Right lobe of liver (tissue), 6 donors: ENCODE data around the gene SLC22A4. TPM values are rescaled to one million over a fixed set of nuclear protein-coding genes. Genes with fewer than 3 reads are reported as not detected.

Source experiments
- ATAC-seq, 4 donors: fragments of 200-7000 bp; cut with Tn5 transposase; one replicate each; pipeline ENCODE4 v1.9.1; 2020; ENCODE audit warnings: mild to moderate bottlenecking in 4 of 4, moderate library complexity in 4 of 4
- DNase-seq, 3 donors: peaks; one replicate each; pipeline ENCODE4 v3.0.0-alpha.2; 2020
- H3K27ac ChIP-seq, 3 donors: fragments of 200-600 bp; one replicate each; pipeline ENCODE4 v1.8.0; 2022
- H3K27me3 ChIP-seq, 2 donors: fragments of 200-600 bp; one replicate each; pipeline ENCODE4 v1.8.0; 2022
- H3K36me3 ChIP-seq, 4 donors: fragments of 200-600 bp; sonication (generic) in 1 of 4; one replicate each; pipeline versions ENCODE4 v1.5.1 to v1.8.0; 2017 to 2022; ENCODE audit warnings: control low read depth in 1 of 4
- H3K4me1 ChIP-seq, 4 donors: fragments of 200-600 bp; sonication (generic) in 1 of 4; one replicate each; pipeline versions ENCODE4 v1.5.1 to v1.8.0; 2017 to 2022; ENCODE audit warnings: control low read depth in 1 of 4
- H3K4me3 ChIP-seq, 3 donors: fragments of 200-600 bp; one replicate each; pipeline ENCODE4 v1.8.0; 2022
- H3K9me3 ChIP-seq, 4 donors: fragments of 200-600 bp; sonication (generic) in 1 of 4; one replicate each; pipeline versions ENCODE4 v1.5.1 to v1.8.0; 2017 to 2022; ENCODE audit warnings: control low read depth in 1 of 4
- CTCF ChIP-seq, 4 donors: fragments of 200-600 bp in 3 of 4; fragments of 450-650 bp in 1 of 4; IDR thresholded peaks; one replicate each; pipeline versions ENCODE4 v1.5.1 to v1.8.0; 2016 to 2022; ENCODE audit warnings: antibody characterized with exemption in 4 of 4, mild to moderate bottlenecking in 2 of 4
- POLR2A ChIP-seq: fragments of 450-650 bp; IDR thresholded peaks from one replicate; pipeline ENCODE4 v1.6.1; 2017; ENCODE audit warnings: antibody characterized with exemption, mild to moderate bottlenecking
- WGBS: methylation state at CpG from one replicate; pipeline ENCODE4 v1.1.6; 2018; ENCODE audit warnings: low coverage, low lambda C conversion rate; ENCODE audit not compliant: insufficient coverage; ENCODE audit errors: missing lambda C conversion rate; 5-methylcytosine and 5-hydroxymethylcytosine counted together
- intact Hi-C, 2 donors: fragments of 100-400 bp; cut with DNase I; formaldehyde crosslinking; loops; one replicate each; pipeline versions ENCODE4 v1.11.2 to v1.14.1; 2022
- total RNA-seq, 6 experiments: library from RNA; depleted of rRNA in 2 of 6; stranded (reverse); fragments of >200 nt in 2 of 6; fragmentation: NEBNext Ultra II Directional in 3 of 6; extraction: Animal tissue kit (Norgen Biotek cat#: 25700) in 3 of 6; gene quantifications; one replicate each; pipeline versions ENCODE4 v1.1.0 to v1.2.4, GENCODE V29; 2016 to 2023
- donor health status: DM: no; HTN: yes; CAD: no.
- donor health status: DM: no; HTN: no; CAD: no.
- donor health status: DM: no; HTN: no; CAD: no.
- donor health status: DM: no; HTN: yes; CAD: no.
- donor health status: DM: no; HTN: yes; CAD: no.

The SLC22A4 gene
- total RNA-seq, 6 experiments from 2014 or later: 0.31 to 0.59 (median 0.36) TPM

GRCh38 chr5:132256086-132256782, 38.0 kb upstream of the SLC22A4 start:
- Histone ChIP-seq H3K27me3 (no peaks in the 10 kb centered on the region), H3K4me3 (no peak overlapping the region), H3K4me1 (peaks cover 0 to 2% (median 0%) of the 10 kb centered on the region in 4 donors), H3K9me3 (no peaks in the 10 kb centered on the region), H3K27ac (no peak overlapping the region), H3K36me3 (no peaks in the 10 kb centered on the region)
- 93% methylated on average over 4 of the region's 4 CpGs for WGBS
- ATAC-seq: no peak
- TF ChIP-seq POLR2A (no peak), CTCF (IDR thresholded peaks at IDR 0.05) (no peak)
- peak in 1 of 3 donors; percentile 17 for DNase-seq
- intact Hi-C loops: no loop called here

- Histone ChIP-seq H3K36me3 (no peaks in the 10 kb centered on the region), H3K27ac (no peak overlapping the region), H3K4me1 (peaks cover 0 to 2% (median 0%) of the 10 kb centered on the region in 4 donors), H3K27me3 (no peaks in the 10 kb centered on the region), H3K9me3 (no peaks in the 10 kb centered on the region), H3K4me3 (no peak overlapping the region)
- intact Hi-C loops: no loop called here
- TF ChIP-seq POLR2A: no peak
- TF ChIP-seq CTCF (IDR thresholded peaks at IDR 0.05): no peak
- no peak for ATAC-seq
- WGBS: 98% methylated on average over 4 of the region's 6 CpGs
- no peak for DNase-seq
These were observed 37.4 kb upstream of the SLC22A4 start for GRCh38 chr5:132256783-132257130.

GRCh38 chr5:132257131-132258101, 36.8 kb upstream of the SLC22A4 start, which contains the start of gene PDLIM4:
PDLIM4 (plus strand) TSS chr5:132257696; CDS start chr5:132257735, 39 bp downstream.
- Histone ChIP-seq H3K27ac (peak within 1 kb of the TSS in 2 of 3 donors; percentile 3 to 8), H3K4me1 (peaks cover 0 to 2% (median 0%) of the 10 kb centered on the region in 4 donors), H3K9me3 (no peaks in the 10 kb centered on the region), H3K4me3 (peak within 1 kb of the TSS in 1 of 3 donors; percentile 31), H3K27me3 (no peaks in the 10 kb centered on the region), H3K36me3 (no peaks in the 10 kb centered on the region)
- ATAC-seq (no peak), DNase-seq (peak in 1 of 3 donors; percentile 42)
- intact Hi-C loops: no loop called here
- no peak for TF ChIP-seq CTCF (IDR thresholded peaks at IDR 0.05)
- TF ChIP-seq POLR2A: no peak
- WGBS: 82% methylated on average over 11 of the region's 88 CpGs

- H3K27ac ChIP-seq: peak overlapping the region in 2 of 3 donors; percentile 3 to 8
- H3K4me1 ChIP-seq: peaks cover 0 to 2% (median 0%) of the 10 kb centered on the region in 4 donors
- WGBS: 67% methylated on average over 3 of the region's 19 CpGs
- H3K36me3 ChIP-seq: no peaks in the 10 kb centered on the region
- peak overlapping the region in 1 of 3 donors; percentile 31 for H3K4me3 ChIP-seq
- DNase-seq: peak in 1 of 3 donors; percentile 36
- intact Hi-C loops: no loop called here
- no peaks in the 10 kb centered on the region for H3K9me3 ChIP-seq
- ATAC-seq: peak in 1 of 4 donors; percentile 9
- no peaks in the 10 kb centered on the region for H3K27me3 ChIP-seq
- no peak for TF ChIP-seq POLR2A
- no peak for TF ChIP-seq CTCF (IDR thresholded peaks at IDR 0.05)
These were observed 35.8 kb upstream of the SLC22A4 start for GRCh38 chr5:132258102-132259068.
